Subcutaneous adipose tissue (tissue), 4 donors: ENCODE data around the gene PSMB2. TPM values are rescaled to one million over a fixed set of nuclear protein-coding genes. Genes with fewer than 3 reads are reported as not detected.

Source experiments
- CTCF ChIP-seq: fragments of 450-650 bp; IDR thresholded peaks from one replicate; pipeline ENCODE4 v1.5.1; 2016; ENCODE audit warnings: low read depth, mild to moderate bottlenecking, control low read depth, antibody characterized with exemption, moderate library complexity
- total RNA-seq, 4 donors: library from RNA; depleted of rRNA; stranded (reverse); fragments of >200 nt; gene quantifications; one replicate each; pipeline ENCODE4 v1.1.0, GENCODE V29; 2016

Gene PSMB2
- total RNA-seq, 4 donors from 2014 or later, result 26.9 to 42.7 (median 30.0) TPM

GRCh38 chr1:35594005-35594760 lies 47.1 kb downstream of the PSMB2 start:
- no peak for TF ChIP-seq CTCF

GRCh38 chr1:35592991-35593769 lies 48.1 kb downstream of the PSMB2 start:
- no peak for TF ChIP-seq CTCF

- no peak for TF ChIP-seq CTCF
Observed at GRCh38 chr1:35591211-35591610, 50.1 kb downstream of the PSMB2 start.

GRCh38 chr1:35590476-35591040 lies 50.8 kb downstream of the PSMB2 start:
- no peak for TF ChIP-seq CTCF

GRCh38 chr1:35589516-35590427 lies 51.6 kb downstream of the PSMB2 start:
- TF ChIP-seq CTCF, result no peak

- no peak for TF ChIP-seq CTCF
Observed at GRCh38 chr1:35588197-35588910, 53.0 kb downstream of the PSMB2 start.
